Breast epithelium (tissue), 3 donors: Measurements from ENCODE around the gene RIMBP2.

Experiments
- POLR2A ChIP-seq: fragments of 450-650 bp; IDR thresholded peaks from one replicate; pipeline ENCODE4 v1.6.1; 2016; ENCODE audit warnings: antibody characterized with exemption, mild to moderate bottlenecking, moderate library complexity
- TF ChIP-seq, protein P1 (sequence below), 3 donors: fragments of 450-650 bp; IDR thresholded peaks; one replicate each; pipeline ENCODE4 v1.5.1; 2016 to 2017; ENCODE audit warnings: antibody characterized with exemption in 3 of 3, mild to moderate bottlenecking in 3 of 3, moderate library complexity in 3 of 3

DNA sequence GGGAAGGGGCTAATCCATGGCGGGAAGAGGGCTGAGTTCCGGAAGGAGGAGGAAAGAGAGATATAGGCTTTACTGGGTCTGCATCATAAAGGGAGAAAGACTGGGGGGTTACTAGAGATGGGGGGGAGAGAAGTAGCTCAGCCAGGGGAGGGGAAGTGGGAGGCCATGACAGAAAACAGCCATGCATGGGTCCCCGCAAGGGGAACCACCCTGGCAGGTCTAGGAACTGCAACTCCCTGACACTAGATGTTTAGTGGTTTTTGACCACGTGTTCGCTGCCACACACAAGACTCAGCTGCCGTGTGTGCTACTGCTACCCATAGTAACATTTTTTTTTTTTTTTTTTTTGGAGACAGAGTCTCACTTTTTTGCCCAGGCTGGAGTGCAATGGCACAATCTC, 145.0 kb downstream of the RIMBP2 start:
- no peak for TF ChIP-seq POLR2A
- TF ChIP-seq, protein P1, sequence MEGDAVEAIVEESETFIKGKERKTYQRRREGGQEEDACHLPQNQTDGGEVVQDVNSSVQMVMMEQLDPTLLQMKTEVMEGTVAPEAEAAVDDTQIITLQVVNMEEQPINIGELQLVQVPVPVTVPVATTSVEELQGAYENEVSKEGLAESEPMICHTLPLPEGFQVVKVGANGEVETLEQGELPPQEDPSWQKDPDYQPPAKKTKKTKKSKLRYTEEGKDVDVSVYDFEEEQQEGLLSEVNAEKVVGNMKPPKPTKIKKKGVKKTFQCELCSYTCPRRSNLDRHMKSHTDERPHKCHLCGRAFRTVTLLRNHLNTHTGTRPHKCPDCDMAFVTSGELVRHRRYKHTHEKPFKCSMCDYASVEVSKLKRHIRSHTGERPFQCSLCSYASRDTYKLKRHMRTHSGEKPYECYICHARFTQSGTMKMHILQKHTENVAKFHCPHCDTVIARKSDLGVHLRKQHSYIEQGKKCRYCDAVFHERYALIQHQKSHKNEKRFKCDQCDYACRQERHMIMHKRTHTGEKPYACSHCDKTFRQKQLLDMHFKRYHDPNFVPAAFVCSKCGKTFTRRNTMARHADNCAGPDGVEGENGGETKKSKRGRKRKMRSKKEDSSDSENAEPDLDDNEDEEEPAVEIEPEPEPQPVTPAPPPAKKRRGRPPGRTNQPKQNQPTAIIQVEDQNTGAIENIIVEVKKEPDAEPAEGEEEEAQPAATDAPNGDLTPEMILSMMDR (IDR thresholded peaks at IDR 0.05) = no peak
